Adrenal gland (tissue), 12 donors: Measurements from ENCODE around the gene SRP68. TPM values are rescaled to one million over a fixed set of nuclear protein-coding genes. Genes with fewer than 3 reads are reported as not detected.

Experiments used
- DNase-seq, 7 donors: peaks; one replicate each; pipeline ENCODE4 v3.0.0-alpha.2; 2019 to 2020
- H3K27ac ChIP-seq, 5 donors: fragments of 200-600 bp; sonication (generic) in 4 of 5; 1 replicate in 3 of 5; 2 replicates in 2 of 5; pipeline versions ENCODE4 v1.5.1 to v1.8.0; 2016 to 2020; ENCODE audit warnings: mild to moderate bottlenecking in 1 of 5
- H3K27me3 ChIP-seq: fragments of 200-600 bp; 2 replicates; pipeline ENCODE4 v1.8.0; 2021
- H3K36me3 ChIP-seq, 2 donors: fragments of 200-600 bp; replicated peaks in 1 of 2; 1 replicate in 1 of 2; 2 replicates in 1 of 2; pipeline versions ENCODE4 v1.5.1 to v1.8.0; 2018 to 2022
- H3K4me1 ChIP-seq, 2 donors: fragments of 200-600 bp; replicated peaks in 1 of 2; 1 replicate in 1 of 2; 2 replicates in 1 of 2; pipeline versions ENCODE4 v1.5.1 to v1.8.0; 2018 to 2021
- H3K4me3 ChIP-seq, 4 donors: fragments of 200-600 bp; sonication (generic) in 3 of 4; one replicate each; pipeline ENCODE4 v1.5.1; 2016 to 2018
- H3K9me3 ChIP-seq, 3 donors: fragments of 200-600 bp; sonication (generic) in 1 of 3; replicated peaks in 1 of 3; 1 replicate in 2 of 3; 2 replicates in 1 of 3; pipeline versions ENCODE4 v1.5.1 to v1.8.0; 2016 to 2021
- POLR2A ChIP-seq, 2 donors: fragments of 450-650 bp; IDR thresholded peaks; one replicate each; pipeline ENCODE4 v1.6.1; 2017; ENCODE audit warnings: antibody characterized with exemption in 2 of 2, mild to moderate bottlenecking in 2 of 2, moderate library complexity in 1 of 2
- WGBS, 4 donors: extraction: QIAGEN DNeasy Blood & Tissue Kit in 2 of 4; methylation state at CpG; one replicate each; pipeline versions ENCODE4 v1.1.5 to v1.1.7; 2013 to 2017; 5-methylcytosine and 5-hydroxymethylcytosine counted together
- intact Hi-C, 2 donors: fragments of 100-400 bp; cut with DNase I; formaldehyde crosslinking; loops; one replicate each; pipeline versions ENCODE4 v1.14.1 to v1.15.0; 2022 to 2023
- polyA plus RNA-seq, 3 donors: library from polyadenylated mRNA; stranded (reverse); fragments of 200-250 nt in 2 of 3; fragments of 350-450 nt in 1 of 3; fragmentation: Illumina TruSeq in 1 of 3; extraction: RNeasy Lipid Tissue Mini Kit (QIAGEN cat#74804) in 1 of 3; gene quantifications; one replicate each; pipeline ENCODE4 v1.2.3, GENCODE V29; 2013 to 2014
- total RNA-seq, 9 donors: library from RNA; depleted of rRNA in 4 of 9; stranded (reverse); fragments of >200 nt in 4 of 9; fragments of 120-200 nt in 1 of 9; fragmentation: NEBNext Ultra II Directional in 1 of 9; extraction: Animal tissue kit (Norgen Biotek cat#: 25700) in 1 of 9; gene quantifications; one replicate each; pipeline versions ENCODE4 v1.1.0 to v1.2.4, GENCODE V29; 2013 to 2023
- TF ChIP-seq, protein P1 (sequence below), 6 experiments: fragments of 450-650 bp in 4 of 6; fragments of 200-600 bp in 2 of 6; sonication (generic) in 1 of 6; IDR thresholded peaks; 1 replicate in 5 of 6; 2 replicates in 1 of 6; pipeline versions ENCODE4 v1.5.1 to v1.8.0; 2016 to 2021; ENCODE audit warnings: antibody characterized with exemption in 6 of 6, mild to moderate bottlenecking in 2 of 6, moderate library complexity in 1 of 6
- donor health status: healthy with polysubstance abuse.
- donor health status: Bipolar disorder and iron deficiency.
- donor health status: DM: yes; HTN: yes; CAD: no.
- donor health status: DM: no; HTN: no; CAD: no.
- donor health status: DM: no; HTN: no; CAD: no.
- donor health status: DM: yes; HTN: yes; CAD: no.

The SRP68 gene
- total and polyA plus RNA-seq, 12 donors: 20.3 to 129 (median 41.1) TPM

DNA sequence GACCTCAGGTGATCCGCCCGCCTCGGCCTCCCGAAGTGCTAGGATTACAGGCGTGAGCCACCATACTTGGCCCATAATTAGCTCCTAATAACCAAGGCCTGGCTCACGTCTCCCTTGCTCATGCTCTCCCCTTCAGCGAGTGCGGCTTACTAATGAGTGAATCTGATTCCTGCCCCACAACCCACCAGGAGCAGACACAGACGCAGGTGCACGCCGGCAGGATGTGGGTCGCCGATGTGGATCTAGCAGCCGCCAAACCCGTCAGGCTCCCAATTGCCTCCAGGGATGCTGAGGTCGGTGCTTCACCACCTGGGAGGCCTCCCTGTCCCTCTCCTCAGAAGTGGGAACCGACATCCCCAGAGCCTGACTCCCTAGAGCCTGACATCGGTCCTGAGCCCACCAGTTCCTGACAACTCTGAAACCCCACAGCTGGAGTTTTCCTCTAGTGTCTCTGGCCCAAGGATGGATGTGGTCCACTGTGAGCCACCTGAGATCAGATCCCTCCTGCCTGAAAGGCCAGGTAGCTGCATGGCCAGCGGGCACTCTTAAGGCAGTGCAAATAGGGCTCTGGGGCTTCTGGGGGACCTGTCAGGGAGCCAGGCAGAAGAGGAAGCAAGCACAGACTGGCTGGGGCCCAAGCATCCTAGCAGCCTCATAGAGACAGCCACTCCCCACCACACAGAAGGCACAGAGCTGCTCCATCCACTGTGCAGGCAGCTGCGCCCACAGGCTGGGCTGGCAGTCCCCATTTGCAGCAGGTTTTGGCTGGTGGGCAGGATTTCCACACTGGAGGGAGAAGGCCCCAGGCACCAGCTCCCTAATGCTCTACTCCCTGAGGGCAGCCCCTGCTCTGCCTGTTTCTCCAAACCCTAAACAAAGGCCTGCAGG is 20.5 kb upstream of the SRP68 start:
- Histone ChIP-seq H3K36me3 (peaks cover 0 to 95% of the 10 kb centered on the region in 2 donors), H3K27me3 (no peaks in the 10 kb centered on the region), H3K27ac (no peak overlapping the region), H3K4me3 (no peak overlapping the region), H3K4me1 (no peaks in the 10 kb centered on the region), H3K9me3 (no peaks in the 10 kb centered on the region)
- DNase-seq: no peak
- TF ChIP-seq, protein P1, sequence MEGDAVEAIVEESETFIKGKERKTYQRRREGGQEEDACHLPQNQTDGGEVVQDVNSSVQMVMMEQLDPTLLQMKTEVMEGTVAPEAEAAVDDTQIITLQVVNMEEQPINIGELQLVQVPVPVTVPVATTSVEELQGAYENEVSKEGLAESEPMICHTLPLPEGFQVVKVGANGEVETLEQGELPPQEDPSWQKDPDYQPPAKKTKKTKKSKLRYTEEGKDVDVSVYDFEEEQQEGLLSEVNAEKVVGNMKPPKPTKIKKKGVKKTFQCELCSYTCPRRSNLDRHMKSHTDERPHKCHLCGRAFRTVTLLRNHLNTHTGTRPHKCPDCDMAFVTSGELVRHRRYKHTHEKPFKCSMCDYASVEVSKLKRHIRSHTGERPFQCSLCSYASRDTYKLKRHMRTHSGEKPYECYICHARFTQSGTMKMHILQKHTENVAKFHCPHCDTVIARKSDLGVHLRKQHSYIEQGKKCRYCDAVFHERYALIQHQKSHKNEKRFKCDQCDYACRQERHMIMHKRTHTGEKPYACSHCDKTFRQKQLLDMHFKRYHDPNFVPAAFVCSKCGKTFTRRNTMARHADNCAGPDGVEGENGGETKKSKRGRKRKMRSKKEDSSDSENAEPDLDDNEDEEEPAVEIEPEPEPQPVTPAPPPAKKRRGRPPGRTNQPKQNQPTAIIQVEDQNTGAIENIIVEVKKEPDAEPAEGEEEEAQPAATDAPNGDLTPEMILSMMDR (IDR thresholded peaks at IDR 0.05): no peak
- no peak for TF ChIP-seq POLR2A (IDR thresholded peaks at IDR 0.05)
- intact Hi-C loops: no loop called here
- WGBS, 4 donors: 91 to 95% (median 93%) methylated on average over 8 to 20 of the region's 20 CpGs

DNA sequence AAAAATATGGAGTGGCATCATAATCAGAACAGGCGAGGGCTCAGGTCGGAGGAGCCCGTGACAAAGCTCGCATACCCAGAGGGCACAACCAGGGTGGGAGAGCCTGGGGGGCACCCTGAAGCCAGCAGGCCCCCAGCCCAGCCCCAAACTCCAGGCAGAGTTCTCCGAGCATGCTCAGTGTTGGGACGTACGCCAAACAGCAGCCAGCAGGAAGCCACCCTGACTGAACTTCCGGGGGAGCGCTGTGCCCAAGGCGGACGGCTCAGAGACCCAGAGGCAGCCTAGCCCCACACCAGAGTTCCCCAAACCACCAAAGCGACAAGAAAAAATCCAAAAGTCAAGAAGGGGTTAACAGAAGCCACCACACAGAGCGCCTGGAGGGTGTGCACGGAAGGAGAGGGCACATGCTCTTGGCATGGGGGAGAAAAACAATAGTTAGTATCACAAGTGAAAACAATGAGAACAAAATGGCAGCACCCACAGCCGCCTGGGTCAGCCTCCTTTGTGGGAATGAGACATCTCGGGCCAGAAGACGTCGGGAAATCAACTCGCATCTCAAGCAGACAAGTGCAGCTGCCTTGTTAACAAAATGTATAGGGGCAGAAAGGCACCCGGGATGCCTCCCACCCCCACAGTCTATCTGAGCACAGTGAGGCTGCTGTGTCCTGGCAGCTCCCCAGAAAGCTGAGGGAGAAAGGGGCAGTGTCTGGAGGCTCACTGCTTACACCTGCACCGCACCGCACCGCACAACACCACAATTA is 19.4 kb upstream of the SRP68 start:
- DNase-seq: no peak
- no peak overlapping the region for H3K4me3 ChIP-seq
- intact Hi-C loops: no loop called here
- no peaks in the 10 kb centered on the region for H3K4me1 ChIP-seq
- no peaks in the 10 kb centered on the region for H3K27me3 ChIP-seq
- H3K9me3 ChIP-seq: no peaks in the 10 kb centered on the region
- H3K36me3 ChIP-seq: peaks cover 0 to 95% of the 10 kb centered on the region in 2 donors
- no peak for TF ChIP-seq POLR2A (IDR thresholded peaks at IDR 0.05)
- TF ChIP-seq, protein P1 (IDR thresholded peaks at IDR 0.05): no peak
- 75 to 88% (median 83%) methylated on average over 22 to 23 of the region's 23 CpGs for WGBS, 4 donors
- no peak overlapping the region for H3K27ac ChIP-seq

DNA sequence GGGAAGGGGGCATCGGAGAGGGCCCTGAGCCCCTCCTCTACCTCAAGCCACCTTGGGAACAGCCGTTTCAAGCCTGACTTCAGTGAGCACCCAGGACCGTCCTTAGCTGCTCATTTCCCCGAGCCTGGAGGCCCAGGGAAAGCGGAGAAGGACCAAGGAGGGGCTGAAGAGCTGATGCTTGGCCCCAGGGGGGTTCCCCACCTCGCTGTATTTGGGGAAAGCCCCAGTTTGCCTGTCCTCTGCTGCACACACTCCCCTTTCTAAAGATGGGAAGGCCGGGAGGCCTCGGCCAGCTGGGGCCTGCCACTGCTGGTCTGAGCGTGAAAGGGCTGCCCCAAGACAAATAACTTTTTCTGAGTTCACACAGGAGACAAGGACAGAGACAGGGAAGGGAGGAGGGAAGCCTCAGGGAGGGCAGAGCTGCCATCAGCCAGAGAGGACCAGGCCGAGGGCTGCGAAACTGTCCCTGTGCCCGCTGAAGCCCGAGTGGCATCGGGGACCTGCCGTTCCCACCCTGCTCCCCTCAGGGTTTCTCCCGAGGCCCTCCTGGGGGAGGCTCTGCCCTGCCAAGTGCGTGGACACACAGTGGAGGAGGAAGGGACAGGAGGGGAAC is 18.3 kb upstream of the SRP68 start:
- Histone ChIP-seq H3K4me1 (no peaks in the 10 kb centered on the region), H3K36me3 (peaks cover 0 to 95% of the 10 kb centered on the region in 2 donors), H3K27me3 (no peaks in the 10 kb centered on the region), H3K27ac (no peak overlapping the region), H3K9me3 (no peaks in the 10 kb centered on the region), H3K4me3 (no peak overlapping the region)
- 85 to 89% (median 88%) methylated on average over 8 to 17 of the region's 17 CpGs for WGBS, 4 donors
- TF ChIP-seq, protein P1 (IDR thresholded peaks at IDR 0.05): no peak
- no peak for TF ChIP-seq POLR2A (IDR thresholded peaks at IDR 0.05)
- no peak for DNase-seq
- intact Hi-C loops: no loop called here
